Prostate gland (tissue), 2 donors: Measurements from ENCODE around the gene KLF13. TPM values are rescaled to one million over a fixed set of nuclear protein-coding genes. Genes with fewer than 3 reads are reported as not detected.
A peak's percentile ranks its signal among the peaks of the same experiment; 100 is the strongest.

Experiments
- DNase-seq: peaks from one replicate; pipeline ENCODE4 v3.0.0-alpha.2; 2019; ENCODE audit warnings: low spot score
- H3K27ac ChIP-seq, 2 donors: fragments of 200-600 bp; sonication (generic); 2 replicates each; pipeline ENCODE4 v1.5.1; 2017 to 2019
- H3K27me3 ChIP-seq: fragments of 200-600 bp; sonication (generic); replicated peaks from 2 replicates; pipeline ENCODE4 v1.5.1; 2019; ENCODE audit not compliant: insufficient read depth
- H3K36me3 ChIP-seq, 2 donors: fragments of 200-600 bp; sonication (generic); 1 replicate in 1 of 2; 2 replicates in 1 of 2; pipeline versions ENCODE4 v1.5.1 to v1.8.1; 2017 to 2019
- H3K4me1 ChIP-seq: fragments of 200-600 bp; sonication (generic); replicated peaks from 2 replicates; pipeline ENCODE4 v1.5.1; 2019
- H3K4me3 ChIP-seq, 2 donors: fragments of 200-600 bp; sonication (generic); 2 replicates each; pipeline ENCODE4 v1.5.1; 2017 to 2019
- H3K9me3 ChIP-seq: fragments of 200-600 bp; sonication (generic); 2 replicates; pipeline ENCODE4 v1.5.1; 2017
- POLR2A ChIP-seq: fragments of 450-650 bp; IDR thresholded peaks from one replicate; pipeline ENCODE4 v1.6.1; 2016; ENCODE audit warnings: antibody characterized with exemption, mild to moderate bottlenecking
- POLR2AphosphoS5 ChIP-seq: sonication (generic); formaldehyde crosslinking; IDR thresholded peaks from one replicate; pipeline ENCODE4 v1.6.1; 2017; ENCODE audit warnings: antibody characterized with exemption
- WGBS: methylation state at CpG from one replicate; pipeline ENCODE4 v1.1.5; 2018; 5-methylcytosine and 5-hydroxymethylcytosine counted together
- intact Hi-C: fragments of 100-400 bp; cut with DNase I; formaldehyde crosslinking; loops from one replicate; pipeline ENCODE4 v1.14.2; 2022
- total RNA-seq, 2 donors: library from RNA; depleted of rRNA; stranded (reverse); fragments of >200 nt; gene quantifications; one replicate each; pipeline ENCODE4 v1.1.0, GENCODE V29; 2016
- TF ChIP-seq, protein P1 (sequence below), 4 experiments: fragments of 200-600 bp in 2 of 4; fragments of 450-650 bp in 2 of 4; sonication (generic) in 2 of 4; IDR thresholded peaks; 1 replicate in 3 of 4; 2 replicates in 1 of 4; pipeline ENCODE4 v1.5.1; 2016 to 2019; ENCODE audit warnings: antibody characterized with exemption in 4 of 4, mild to moderate bottlenecking in 2 of 4, moderate library complexity in 2 of 4

Gene KLF13
- total RNA-seq, 2 donors from 2014 or later: 16.6 to 56.5 TPM

DNA sequence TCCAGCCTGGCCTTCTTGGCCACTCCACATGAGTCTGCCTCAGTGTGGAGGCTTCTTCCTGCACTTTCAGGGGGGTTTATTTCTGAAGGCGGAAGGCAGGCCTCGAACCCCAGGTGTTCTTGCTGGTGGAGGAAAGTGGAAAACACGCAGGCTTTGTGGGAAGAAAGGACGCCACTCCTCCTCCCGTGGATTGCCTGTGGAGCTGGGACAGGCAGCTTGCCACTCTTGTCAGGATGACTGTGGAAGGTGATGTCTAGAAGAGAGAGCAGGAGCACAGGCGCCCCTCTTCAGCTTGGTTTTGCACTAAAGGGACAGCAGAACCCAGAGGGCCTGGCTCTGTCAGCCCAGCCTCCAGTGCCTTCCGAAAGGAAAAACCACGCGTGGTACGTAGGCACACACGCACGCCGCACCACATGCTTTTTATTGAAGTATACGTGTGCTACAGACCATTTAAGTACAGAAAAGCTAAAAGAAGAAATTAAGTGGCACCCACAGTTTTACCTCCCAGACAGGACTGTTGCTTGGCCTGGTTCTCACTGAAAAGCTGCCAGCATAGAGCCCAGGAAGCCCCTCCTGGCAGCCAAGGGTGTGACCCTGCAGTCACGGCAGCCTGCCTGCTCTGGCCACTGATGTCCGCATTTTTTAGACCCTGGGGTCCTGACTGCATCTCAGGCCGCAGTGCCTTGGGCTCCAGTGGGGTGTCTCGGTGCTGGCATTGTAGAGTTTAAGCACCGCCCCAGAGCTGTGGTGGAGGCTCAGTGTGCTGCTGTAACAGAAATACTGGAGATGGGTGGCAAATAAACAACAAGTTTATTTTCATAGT, 21.6 kb downstream of the KLF13 start:
- intact Hi-C loops: no loop called here
- Histone ChIP-seq H3K36me3 (no peaks in the 10 kb centered on the region), H3K9me3 (no peaks in the 10 kb centered on the region), H3K27me3 (no peaks in the 10 kb centered on the region), H3K4me1 (peaks cover 14% of the 10 kb centered on the region), H3K4me3 (no peak overlapping the region), H3K27ac (no peak overlapping the region)
- DNase-seq: no peak
- TF ChIP-seq, protein P1, sequence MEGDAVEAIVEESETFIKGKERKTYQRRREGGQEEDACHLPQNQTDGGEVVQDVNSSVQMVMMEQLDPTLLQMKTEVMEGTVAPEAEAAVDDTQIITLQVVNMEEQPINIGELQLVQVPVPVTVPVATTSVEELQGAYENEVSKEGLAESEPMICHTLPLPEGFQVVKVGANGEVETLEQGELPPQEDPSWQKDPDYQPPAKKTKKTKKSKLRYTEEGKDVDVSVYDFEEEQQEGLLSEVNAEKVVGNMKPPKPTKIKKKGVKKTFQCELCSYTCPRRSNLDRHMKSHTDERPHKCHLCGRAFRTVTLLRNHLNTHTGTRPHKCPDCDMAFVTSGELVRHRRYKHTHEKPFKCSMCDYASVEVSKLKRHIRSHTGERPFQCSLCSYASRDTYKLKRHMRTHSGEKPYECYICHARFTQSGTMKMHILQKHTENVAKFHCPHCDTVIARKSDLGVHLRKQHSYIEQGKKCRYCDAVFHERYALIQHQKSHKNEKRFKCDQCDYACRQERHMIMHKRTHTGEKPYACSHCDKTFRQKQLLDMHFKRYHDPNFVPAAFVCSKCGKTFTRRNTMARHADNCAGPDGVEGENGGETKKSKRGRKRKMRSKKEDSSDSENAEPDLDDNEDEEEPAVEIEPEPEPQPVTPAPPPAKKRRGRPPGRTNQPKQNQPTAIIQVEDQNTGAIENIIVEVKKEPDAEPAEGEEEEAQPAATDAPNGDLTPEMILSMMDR (IDR thresholded peaks at IDR 0.05): no peak
- TF ChIP-seq POLR2A (no peak), POLR2AphosphoS5 (no peak)
- 94% methylated on average over 19 of the region's 19 CpGs for WGBS

DNA sequence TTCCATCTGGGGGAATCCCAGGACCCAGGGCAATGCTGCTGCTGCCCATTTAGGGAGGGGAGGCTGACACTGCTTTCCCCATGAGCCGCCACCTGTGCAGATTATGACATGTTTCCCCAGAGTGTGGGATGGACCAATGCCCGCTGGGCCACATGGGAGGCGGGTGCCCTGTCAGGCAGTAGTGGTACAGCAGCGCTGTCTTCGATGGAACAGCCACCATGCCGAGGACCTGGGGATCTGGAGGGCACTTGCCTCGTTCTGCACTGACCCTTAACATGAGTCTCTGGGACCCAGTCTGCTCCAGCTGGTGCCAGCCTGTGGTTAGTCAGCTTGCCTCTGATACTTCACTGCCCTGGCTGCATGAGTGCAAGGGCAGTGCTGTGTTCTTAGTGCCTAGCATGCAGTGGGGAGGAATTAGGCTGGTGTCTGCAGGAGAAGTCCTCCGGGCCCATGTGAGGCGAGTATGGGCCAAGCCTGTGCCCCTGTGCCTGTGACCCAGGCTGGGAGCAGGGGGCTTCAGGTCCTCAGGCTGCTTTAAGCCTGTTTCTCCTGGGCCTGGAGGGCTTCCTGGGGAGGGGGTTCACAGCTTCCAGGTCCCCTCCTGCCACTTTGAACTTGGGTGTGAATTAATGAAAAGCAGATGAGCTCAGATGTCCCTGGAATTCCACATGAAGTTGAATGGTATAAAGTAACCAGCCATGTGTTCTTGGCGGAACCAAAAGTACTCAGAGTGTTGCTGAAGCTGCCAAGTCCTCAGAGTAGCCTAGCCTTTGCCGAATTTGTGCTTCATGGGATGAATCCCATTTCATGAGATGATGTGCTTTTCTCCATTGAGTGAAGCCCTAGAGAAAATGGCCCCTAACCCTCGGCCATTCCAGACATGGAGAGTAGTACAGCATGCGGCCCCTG, 22.9 kb downstream of the KLF13 start:
- no peak for DNase-seq
- 82% methylated on average over 12 of the region's 13 CpGs for WGBS
- intact Hi-C loops: no loop called here
- Histone ChIP-seq H3K36me3 (no peaks in the 10 kb centered on the region), H3K4me1 (peaks cover 23% of the 10 kb centered on the region), H3K27me3 (no peaks in the 10 kb centered on the region), H3K4me3 (no peak overlapping the region), H3K27ac (peak overlapping the region; percentile 20 to 70), H3K9me3 (no peaks in the 10 kb centered on the region)
- TF ChIP-seq, protein P1 (IDR thresholded peaks at IDR 0.05): no peak
- TF ChIP-seq POLR2AphosphoS5: no peak
- TF ChIP-seq POLR2A: no peak

DNA sequence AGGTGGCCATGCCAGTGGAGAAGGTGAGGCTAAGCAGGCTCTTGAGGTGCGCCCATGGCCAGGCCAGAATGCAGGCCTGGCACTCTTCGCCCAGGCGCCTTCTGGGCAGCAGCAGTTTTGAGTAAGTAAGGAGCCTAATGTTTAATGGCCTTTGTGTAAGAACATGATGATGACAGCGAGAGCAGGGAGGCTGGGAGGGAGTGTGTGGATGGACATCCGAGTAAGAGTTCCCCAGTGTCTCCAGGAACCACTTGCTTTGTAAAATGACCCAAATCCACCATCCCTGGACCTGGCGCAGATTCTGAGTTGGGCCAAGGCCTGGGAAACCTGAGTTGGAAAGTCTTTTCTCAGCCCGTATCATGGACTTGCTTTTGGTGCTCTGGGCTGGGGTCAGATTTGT, 24.1 kb downstream of the KLF13 start:
- no peaks in the 10 kb centered on the region for H3K27me3 ChIP-seq
- TF ChIP-seq POLR2AphosphoS5 (no peak), POLR2A (no peak)
- TF ChIP-seq, protein P1 (IDR thresholded peaks at IDR 0.05): no peak
- 92% methylated on average over 7 of the region's 7 CpGs for WGBS
- intact Hi-C loops: no loop called here
- no peaks in the 10 kb centered on the region for H3K36me3 ChIP-seq
- peaks cover 21% of the 10 kb centered on the region for H3K4me1 ChIP-seq
- no peak for DNase-seq
- no peak overlapping the region for H3K4me3 ChIP-seq
- H3K27ac ChIP-seq: peak overlapping the region; percentile 20 to 70
- no peaks in the 10 kb centered on the region for H3K9me3 ChIP-seq

DNA sequence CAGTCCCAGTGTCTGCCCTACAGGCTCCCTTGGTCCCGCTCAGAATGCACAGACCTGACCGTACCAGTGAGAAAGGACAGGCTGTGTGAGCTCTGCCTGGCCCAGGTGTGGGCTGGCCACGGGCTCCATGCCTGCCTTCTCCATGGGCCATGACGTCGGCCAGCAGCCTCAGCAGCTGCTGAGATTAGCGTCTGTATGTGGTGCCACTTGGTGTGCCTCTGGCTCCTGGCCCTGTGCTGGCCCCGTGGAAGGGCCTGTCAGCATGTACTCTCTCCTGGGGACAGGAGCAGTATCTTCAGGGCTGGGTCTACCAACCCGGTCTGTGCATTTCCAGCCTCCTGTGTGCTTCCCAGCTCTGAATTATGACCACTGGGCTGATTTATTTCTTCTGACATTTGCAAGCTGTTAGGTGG, 25.7 kb downstream of the KLF13 start:
- intact Hi-C loops: no loop called here
- Histone ChIP-seq H3K27me3 (no peaks in the 10 kb centered on the region), H3K9me3 (no peaks in the 10 kb centered on the region), H3K4me1 (peaks cover 21% of the 10 kb centered on the region), H3K36me3 (no peaks in the 10 kb centered on the region), H3K27ac (peak overlapping the region; percentile 75 to 76), H3K4me3 (no peak overlapping the region)
- WGBS: 40% methylated on average over 5 of the region's 8 CpGs
- DNase-seq: no peak
- TF ChIP-seq, protein P1 (IDR thresholded peaks at IDR 0.05): no peak
- TF ChIP-seq POLR2A (no peak), POLR2AphosphoS5 (peak; percentile 10)
